Natural killer cell (primary cell): ENCODE measurements around the gene ATOH8. TPM values are rescaled to one million over a fixed set of nuclear protein-coding genes. Genes with fewer than 3 reads are reported as not detected.

Experiments
- ATAC-seq, 3 donors: fragments of 150-1000 bp in 2 of 3; fragments of 200-7000 bp in 1 of 3; cut with Tn5 transposase; 1 replicate in 1 of 3; 2 replicates in 2 of 3; pipeline ENCODE4 v1.10.0; 2021; ENCODE audit warnings: mild to moderate bottlenecking in 2 of 3, moderate library complexity in 2 of 3
- DNase-seq, 2 donors: peaks; one replicate each; pipeline versions ENCODE4 v3.0.0 to v3.0.0-alpha.2; 2013 to 2021; ENCODE audit warnings: mixed read lengths in 1 of 2
- H3K27ac ChIP-seq: one replicate; pipeline ENCODE4 v1.5.1; 2013; ENCODE audit warnings: mild to moderate bottlenecking, low read length
- H3K27me3 ChIP-seq: one replicate; pipeline ENCODE4 v1.6.1; 2013; ENCODE audit warnings: low read length; ENCODE audit not compliant: control insufficient read depth, insufficient read depth
- H3K36me3 ChIP-seq: one replicate; pipeline ENCODE4 v1.6.1; 2013; ENCODE audit warnings: low read length; ENCODE audit not compliant: control insufficient read depth, insufficient read depth
- H3K4me1 ChIP-seq: one replicate; pipeline ENCODE4 v1.6.1; 2013; ENCODE audit warnings: low read length; ENCODE audit not compliant: control insufficient read depth, insufficient read depth
- H3K4me3 ChIP-seq: one replicate; pipeline ENCODE4 v1.5.1; 2013; ENCODE audit warnings: low read length
- H3K9me3 ChIP-seq: one replicate; pipeline ENCODE4 v1.6.1; 2013; ENCODE audit warnings: low read length; ENCODE audit not compliant: control insufficient read depth, insufficient read depth
- H3K27ac Mint-ChIP-seq, 2 donors: one replicate each; pipeline ENCODE4 v1.8.0; 2022; ENCODE audit warnings: mild to moderate bottlenecking in 2 of 2, mixed read lengths in 2 of 2, moderate library complexity in 1 of 2
- H3K27me3 Mint-ChIP-seq, 2 donors: one replicate each; pipeline ENCODE4 v1.8.0; 2022; ENCODE audit warnings: low read depth in 2 of 2, mixed read lengths in 2 of 2
- H3K36me3 Mint-ChIP-seq: one replicate; pipeline ENCODE4 v1.8.0; 2022; ENCODE audit warnings: mixed read lengths
- H3K4me1 Mint-ChIP-seq, 2 donors: one replicate each; pipeline ENCODE4 v1.8.0; 2022; ENCODE audit warnings: mixed read lengths in 2 of 2
- H3K4me3 Mint-ChIP-seq: one replicate; pipeline ENCODE4 v1.8.0; 2022; ENCODE audit warnings: mild to moderate bottlenecking, moderate library complexity, mixed read lengths
- H3K9me3 Mint-ChIP-seq, 2 donors: one replicate each; pipeline ENCODE4 v1.8.0; 2022; ENCODE audit warnings: mixed read lengths in 2 of 2
- WGBS: methylation state at CpG from one replicate; pipeline ENCODE4 v1.1.7; 2013; ENCODE audit warnings: missing lambda C conversion rate; ENCODE audit not compliant: insufficient coverage; 5-methylcytosine and 5-hydroxymethylcytosine counted together
- intact Hi-C: fragments of 100-400 bp; cut with micrococcal nuclease; formaldehyde crosslinking; loops from one replicate; pipeline ENCODE4 v1.14.2; 2022
- total RNA-seq, 4 donors: library from RNA; stranded (reverse); fragments of 120-200 nt in 1 of 4; gene quantifications; one replicate each; pipeline versions ENCODE4 v1.2.3 to v1.2.4, GENCODE V29; 2013 to 2022
- TF ChIP-seq, protein P1 (sequence below): fragments of 200-600 bp; IDR thresholded peaks from one replicate; pipeline ENCODE4 v1.8.0; 2022; ENCODE audit warnings: antibody characterized with exemption

ATOH8 gene
- total RNA-seq, 3 donors from 2014 or later (not counting 1 experiment from before 2014, with no cell fraction given): 0.23 TPM; not detected in 2

- WGBS: 91% methylated on average over 22 of the region's 22 CpGs
- intact Hi-C loops: no loop called here
- no peaks in the 10 kb centered on the region for H3K9me3 Mint-ChIP-seq
- H3K4me3 ChIP-seq: no peak overlapping the region
- no peaks in the 10 kb centered on the region for H3K36me3 Mint-ChIP-seq
- no peaks in the 10 kb centered on the region for H3K4me1 ChIP-seq
- H3K4me3 Mint-ChIP-seq: no peak overlapping the region
- H3K4me1 Mint-ChIP-seq: no peaks in the 10 kb centered on the region
- no peaks in the 10 kb centered on the region for H3K27me3 ChIP-seq
- H3K27ac ChIP-seq: no peak overlapping the region
- H3K27ac Mint-ChIP-seq: no peak overlapping the region
- DNase-seq (no peak), ATAC-seq (no peak)
- TF ChIP-seq, protein P1, sequence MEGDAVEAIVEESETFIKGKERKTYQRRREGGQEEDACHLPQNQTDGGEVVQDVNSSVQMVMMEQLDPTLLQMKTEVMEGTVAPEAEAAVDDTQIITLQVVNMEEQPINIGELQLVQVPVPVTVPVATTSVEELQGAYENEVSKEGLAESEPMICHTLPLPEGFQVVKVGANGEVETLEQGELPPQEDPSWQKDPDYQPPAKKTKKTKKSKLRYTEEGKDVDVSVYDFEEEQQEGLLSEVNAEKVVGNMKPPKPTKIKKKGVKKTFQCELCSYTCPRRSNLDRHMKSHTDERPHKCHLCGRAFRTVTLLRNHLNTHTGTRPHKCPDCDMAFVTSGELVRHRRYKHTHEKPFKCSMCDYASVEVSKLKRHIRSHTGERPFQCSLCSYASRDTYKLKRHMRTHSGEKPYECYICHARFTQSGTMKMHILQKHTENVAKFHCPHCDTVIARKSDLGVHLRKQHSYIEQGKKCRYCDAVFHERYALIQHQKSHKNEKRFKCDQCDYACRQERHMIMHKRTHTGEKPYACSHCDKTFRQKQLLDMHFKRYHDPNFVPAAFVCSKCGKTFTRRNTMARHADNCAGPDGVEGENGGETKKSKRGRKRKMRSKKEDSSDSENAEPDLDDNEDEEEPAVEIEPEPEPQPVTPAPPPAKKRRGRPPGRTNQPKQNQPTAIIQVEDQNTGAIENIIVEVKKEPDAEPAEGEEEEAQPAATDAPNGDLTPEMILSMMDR: no peak
- H3K27me3 Mint-ChIP-seq: peaks cover 24 to 32% of the 10 kb centered on the region in 2 donors
- H3K36me3 ChIP-seq: no peaks in the 10 kb centered on the region
- H3K9me3 ChIP-seq: no peaks in the 10 kb centered on the region
These were observed 42.8 kb downstream of the ATOH8 start for GRCh38 chr2:85796341-85797262.

DNA sequence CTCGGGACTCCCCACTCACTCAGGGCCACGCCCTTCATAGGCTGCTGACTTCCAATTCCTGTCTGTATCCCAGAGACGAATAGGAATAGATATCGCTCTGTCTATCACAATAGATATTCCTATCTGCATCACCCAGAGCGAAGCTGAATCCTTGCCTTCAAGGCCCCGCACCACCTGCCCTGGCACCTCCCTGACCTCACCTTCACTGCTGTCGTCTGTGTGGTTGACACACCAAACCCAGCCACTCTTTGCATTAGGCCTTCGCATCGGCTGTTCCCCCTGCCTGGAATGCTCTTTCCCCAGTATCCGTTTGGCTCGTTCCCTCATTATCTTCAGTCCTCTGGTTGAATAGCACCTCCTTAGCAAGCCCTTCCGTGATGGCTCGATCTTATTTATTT, 43.5 kb downstream of the ATOH8 start:
- WGBS: 92% methylated on average over 13 of the region's 13 CpGs
- H3K27ac Mint-ChIP-seq: no peak overlapping the region
- no peaks in the 10 kb centered on the region for H3K4me1 Mint-ChIP-seq

DNA sequence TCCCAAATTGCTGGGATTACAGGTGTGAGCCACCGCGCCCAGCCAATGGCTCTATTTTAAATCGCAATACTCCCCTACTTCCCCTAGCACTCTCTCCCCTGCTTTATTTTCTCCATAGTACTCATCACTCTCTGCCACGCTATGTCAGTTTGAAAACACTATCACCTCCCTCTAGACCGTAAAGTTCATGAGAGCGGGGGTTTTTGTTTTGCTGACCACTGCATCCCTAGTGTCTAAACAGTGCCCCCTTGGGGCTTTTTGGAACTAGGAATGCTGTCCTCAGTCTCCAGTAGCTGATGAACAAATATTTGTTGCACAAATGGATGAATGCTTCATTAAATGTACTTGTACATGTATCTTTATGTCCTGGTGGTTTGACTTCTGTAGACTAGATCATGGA, 44.1 kb downstream of the ATOH8 start:
- H3K9me3 Mint-ChIP-seq: no peaks in the 10 kb centered on the region
- 81% methylated on average over 6 of the region's 6 CpGs for WGBS
- H3K27me3 Mint-ChIP-seq: peaks cover 14 to 21% of the 10 kb centered on the region in 2 donors
- no peak overlapping the region for H3K27ac Mint-ChIP-seq
- H3K36me3 Mint-ChIP-seq: no peaks in the 10 kb centered on the region
- intact Hi-C loops: no loop called here
- H3K4me1 Mint-ChIP-seq: no peaks in the 10 kb centered on the region
- DNase-seq: no peak
- no peaks in the 10 kb centered on the region for H3K4me1 ChIP-seq
- H3K27ac ChIP-seq: no peak overlapping the region
- H3K4me3 Mint-ChIP-seq: no peak overlapping the region
- H3K36me3 ChIP-seq: no peaks in the 10 kb centered on the region
- no peaks in the 10 kb centered on the region for H3K27me3 ChIP-seq
- no peak overlapping the region for H3K4me3 ChIP-seq
- no peaks in the 10 kb centered on the region for H3K9me3 ChIP-seq
- TF ChIP-seq, protein P1: no peak
- no peak for ATAC-seq

More for the DNA sequence above, 43.5 kb downstream of the ATOH8 start:
- ATAC-seq (no peak), DNase-seq (no peak)
- intact Hi-C loops: no loop called here
- Histone ChIP-seq H3K36me3 (no peaks in the 10 kb centered on the region), H3K4me3 (no peak overlapping the region), H3K27me3 (no peaks in the 10 kb centered on the region), H3K27ac (no peak overlapping the region), H3K4me1 (no peaks in the 10 kb centered on the region), H3K9me3 (no peaks in the 10 kb centered on the region)
- H3K36me3 Mint-ChIP-seq: no peaks in the 10 kb centered on the region
- peaks cover 20 to 28% of the 10 kb centered on the region in 2 donors for H3K27me3 Mint-ChIP-seq
- no peaks in the 10 kb centered on the region for H3K9me3 Mint-ChIP-seq
- TF ChIP-seq, protein P1: no peak
- H3K4me3 Mint-ChIP-seq: no peak overlapping the region
